Activated naive CD8-positive, alpha-beta T cell treated with anti-CD3 and anti-CD28 coated beads for 36 hours (primary cell): ENCODE results near the gene ZSWIM8. TPM values are rescaled to one million over a fixed set of nuclear protein-coding genes. Genes with fewer than 3 reads are reported as not detected.

Experiments used
- DNase-seq: peaks from one replicate; pipeline ENCODE4 v3.0.0; 2021
- H3K27ac Mint-ChIP-seq: one replicate; pipeline ENCODE4 v1.8.0; 2022; ENCODE audit warnings: mild to moderate bottlenecking, moderate library complexity, mixed read lengths
- H3K27me3 Mint-ChIP-seq: one replicate; pipeline ENCODE4 v1.8.0; 2022; ENCODE audit warnings: mild to moderate bottlenecking, mixed read lengths
- H3K36me3 Mint-ChIP-seq: one replicate; pipeline ENCODE4 v1.8.0; 2021; ENCODE audit warnings: mild to moderate bottlenecking, mixed read lengths
- H3K4me1 Mint-ChIP-seq: one replicate; pipeline ENCODE4 v1.8.0; 2021; ENCODE audit warnings: mixed read lengths
- H3K4me3 Mint-ChIP-seq: one replicate; pipeline ENCODE4 v1.8.0; 2022; ENCODE audit warnings: mild to moderate bottlenecking, moderate library complexity, mixed read lengths
- H3K9me3 Mint-ChIP-seq: one replicate; pipeline ENCODE4 v1.8.0; 2022; ENCODE audit warnings: mixed read lengths
- total RNA-seq, 2 experiments: library from RNA; stranded (reverse); gene quantifications; one replicate each; pipeline ENCODE4 v1.2.3, GENCODE V29; 2021

The ZSWIM8 gene
- total RNA-seq, 2 experiments from 2014 or later, result 31.0 to 35.5 TPM

DNA sequence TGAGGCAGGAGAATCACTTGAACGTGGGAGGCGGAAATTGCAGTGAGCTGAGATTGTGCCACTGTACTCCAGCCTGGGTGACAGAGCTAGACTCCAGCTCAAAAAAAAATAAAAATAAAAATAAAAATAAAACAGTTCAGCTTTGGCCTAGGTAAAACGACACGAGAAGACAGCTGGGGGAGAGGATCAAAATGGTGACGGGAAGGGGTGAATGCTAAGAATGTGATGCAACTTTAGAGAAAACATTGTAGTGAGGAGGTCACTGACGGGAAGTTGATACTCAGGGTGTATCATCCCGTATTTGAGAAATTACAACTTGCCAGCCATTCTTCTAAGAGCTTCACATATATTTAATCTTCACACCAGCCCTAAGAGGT lies 24.9 kb downstream of the ZSWIM8 start:
- Mint-ChIP-seq H3K36me3 (peaks cover 29% of the 10 kb centered on the region), H3K27ac (peak overlapping the region; percentile 99), H3K9me3 (no peaks in the 10 kb centered on the region), H3K4me1 (peaks cover 38% of the 10 kb centered on the region), H3K27me3 (no peaks in the 10 kb centered on the region), H3K4me3 (peak overlapping the region; percentile 93)
- no peak for DNase-seq

DNA sequence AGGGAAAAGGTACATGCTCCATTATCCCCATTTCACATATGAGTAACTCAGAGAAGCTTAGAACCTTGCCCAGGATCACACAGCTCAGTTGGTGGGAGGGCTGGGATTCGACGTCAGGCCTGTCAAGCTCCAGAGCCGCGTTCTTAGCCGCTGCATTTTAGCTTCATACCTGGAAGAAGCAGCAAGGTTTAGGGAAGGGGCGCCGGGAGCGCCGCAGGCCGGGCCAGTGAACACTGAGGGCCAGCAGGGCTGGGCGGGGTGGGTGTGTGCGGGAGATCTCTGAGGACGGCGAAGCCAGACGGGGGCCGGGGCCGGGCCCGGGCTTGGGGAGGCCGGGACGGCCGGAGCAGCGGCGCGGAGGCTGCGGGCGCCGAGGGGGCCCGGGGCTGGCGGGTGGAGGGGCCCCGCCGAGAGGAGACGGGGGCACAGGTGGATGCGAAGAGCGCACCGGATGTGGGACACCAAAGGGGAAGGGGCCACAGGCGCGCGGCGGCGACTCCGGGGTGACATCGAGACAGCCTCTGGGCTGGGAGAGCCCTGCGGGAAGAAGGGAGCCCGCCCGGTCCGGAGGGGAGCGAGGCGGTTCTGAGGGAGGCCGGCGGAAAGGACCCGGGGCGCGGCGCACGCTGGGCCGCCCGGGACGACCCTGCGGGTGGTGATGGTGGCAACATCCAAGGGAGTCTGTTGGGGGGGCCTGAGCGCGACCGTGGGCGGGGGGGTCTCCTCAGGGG lies 25.5 kb downstream of the ZSWIM8 start:
- H3K4me1 Mint-ChIP-seq, result peaks cover 37% of the 10 kb centered on the region
- peak overlapping the region; percentile 99 for H3K27ac Mint-ChIP-seq
- DNase-seq, result peak; percentile 67
- H3K9me3 Mint-ChIP-seq, result no peaks in the 10 kb centered on the region
- peak overlapping the region; percentile 93 for H3K4me3 Mint-ChIP-seq
- no peaks in the 10 kb centered on the region for H3K27me3 Mint-ChIP-seq
- H3K36me3 Mint-ChIP-seq, result peaks cover 29% of the 10 kb centered on the region

DNA sequence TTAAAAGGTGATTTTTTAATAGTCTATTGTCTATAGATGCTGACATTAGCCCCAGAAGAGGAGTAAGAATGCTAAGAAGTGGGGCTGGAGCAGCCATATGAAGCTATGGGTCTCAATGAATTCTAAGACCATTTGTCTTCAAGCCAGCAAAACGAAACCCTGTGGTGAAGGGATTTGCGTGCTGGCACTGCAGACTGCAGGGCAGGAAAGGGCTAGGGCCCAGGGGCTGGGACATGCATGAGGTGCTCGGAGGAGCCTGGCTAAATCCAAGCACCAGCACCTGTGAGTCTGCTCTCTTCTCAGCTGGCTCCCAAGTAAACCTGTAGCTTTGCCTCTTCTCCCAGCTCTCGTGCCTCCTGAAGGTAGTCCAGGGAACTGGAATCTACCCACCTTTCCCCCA lies 27.3 kb downstream of the ZSWIM8 start:
- H3K36me3 Mint-ChIP-seq, result peaks cover 21% of the 10 kb centered on the region

DNA sequence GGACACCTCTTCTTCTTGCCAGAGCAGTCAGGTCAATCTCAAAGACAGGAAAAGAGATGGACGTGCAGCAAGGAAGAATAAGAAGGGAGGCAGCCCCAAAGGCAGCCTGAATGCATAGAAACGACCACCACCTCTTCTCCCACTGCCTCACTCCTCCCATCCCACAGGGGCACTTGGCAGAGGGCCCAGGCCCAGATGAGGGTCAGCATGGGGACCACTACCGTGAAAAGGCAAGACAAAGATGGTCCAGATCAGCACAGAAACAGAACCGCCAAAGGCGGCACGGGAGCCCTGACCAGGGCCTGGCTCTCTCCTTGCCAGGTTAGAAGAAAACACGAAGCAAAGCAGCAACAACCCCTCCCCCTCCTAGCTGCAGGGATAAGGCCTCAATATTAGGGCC lies 27.9 kb downstream of the ZSWIM8 start:
- H3K27me3 Mint-ChIP-seq, result no peaks in the 10 kb centered on the region
- no peak overlapping the region for H3K27ac Mint-ChIP-seq
- H3K36me3 Mint-ChIP-seq, result peaks cover 21% of the 10 kb centered on the region
- H3K4me3 Mint-ChIP-seq, result no peak overlapping the region
- DNase-seq, result no peak
- H3K4me1 Mint-ChIP-seq, result peaks cover 19% of the 10 kb centered on the region
- no peaks in the 10 kb centered on the region for H3K9me3 Mint-ChIP-seq

More for the DNA sequence above, 27.3 kb downstream of the ZSWIM8 start:
- Mint-ChIP-seq H3K9me3 (no peaks in the 10 kb centered on the region), H3K27me3 (no peaks in the 10 kb centered on the region), H3K4me3 (no peak overlapping the region), H3K27ac (peak overlapping the region; percentile 13), H3K4me1 (peaks cover 25% of the 10 kb centered on the region)
- no peak for DNase-seq

DNA sequence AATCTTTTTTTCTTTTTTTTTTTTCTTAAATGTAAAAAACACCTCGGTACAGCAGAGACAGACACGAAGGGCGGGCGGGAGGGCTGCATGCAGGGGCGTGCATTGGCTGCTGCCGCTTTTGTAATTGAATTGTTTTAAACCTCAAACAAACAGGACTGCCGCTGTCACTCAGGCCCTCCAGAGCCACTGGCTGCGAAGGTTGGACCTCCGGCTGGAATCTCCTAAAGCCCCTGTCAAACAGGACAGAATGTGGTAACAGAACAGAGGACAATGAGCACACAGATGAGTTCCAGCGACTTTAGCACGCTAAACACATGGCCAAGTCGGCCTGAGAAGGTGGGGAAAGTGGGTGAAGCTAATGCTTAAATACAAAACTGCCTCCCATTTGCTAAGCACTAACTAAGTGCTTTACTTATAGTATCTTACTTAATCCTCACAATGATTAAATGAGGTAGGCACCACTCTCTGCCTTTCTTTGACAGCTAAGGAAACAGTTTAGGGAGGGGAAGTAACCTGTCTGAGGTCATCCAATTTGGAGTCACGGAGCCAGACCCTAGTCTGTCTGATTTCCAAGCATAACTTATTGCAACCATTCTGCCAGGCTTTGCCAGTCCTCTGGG lies 29.0 kb downstream of the ZSWIM8 start:
- peaks cover 9% of the 10 kb centered on the region for H3K4me1 Mint-ChIP-seq
- peaks cover 15% of the 10 kb centered on the region for H3K36me3 Mint-ChIP-seq
- H3K27ac Mint-ChIP-seq, result no peak overlapping the region

DNA sequence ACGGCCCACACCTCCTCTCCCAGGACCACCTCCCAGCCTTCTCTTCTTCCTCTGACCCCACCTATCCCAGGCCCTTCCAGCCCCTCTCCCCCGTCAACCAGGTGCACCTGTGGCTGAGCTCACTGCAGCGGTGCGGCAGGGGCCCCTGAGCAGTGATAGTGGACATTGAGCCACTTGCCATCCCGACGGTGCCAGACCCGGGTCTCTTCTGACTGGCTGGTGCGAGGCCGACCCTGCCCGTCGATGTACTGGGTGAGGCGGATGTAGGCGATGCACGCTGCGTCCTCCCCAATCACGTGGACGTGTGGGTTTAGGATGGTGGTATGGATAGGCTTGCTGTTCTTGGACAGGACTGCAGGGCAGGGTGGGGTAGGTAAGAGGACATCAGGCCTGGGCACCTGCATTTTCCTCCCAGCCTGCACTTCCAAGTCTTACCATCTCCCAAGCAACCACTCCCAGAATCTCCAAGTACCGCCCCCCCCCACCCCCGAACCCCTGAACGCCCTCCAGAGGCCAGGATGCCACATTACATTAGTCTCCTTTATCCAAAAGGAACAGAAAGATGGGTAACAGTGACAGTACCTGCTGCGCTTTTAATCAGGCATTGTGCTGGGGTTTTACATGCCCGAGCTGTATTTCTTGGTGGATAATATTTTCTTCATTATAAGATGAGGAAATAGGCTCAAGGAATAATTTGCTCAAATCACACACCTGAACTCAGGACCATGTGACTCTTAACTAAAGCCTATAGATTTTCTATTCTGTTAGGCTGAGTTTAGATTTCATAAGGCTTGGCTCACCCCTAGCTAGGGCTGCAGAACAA lies 29.7 kb downstream of the ZSWIM8 start:
- Mint-ChIP-seq H3K36me3 (peaks cover 9% of the 10 kb centered on the region), H3K4me1 (peaks cover 4% of the 10 kb centered on the region), H3K27ac (no peak overlapping the region), H3K9me3 (no peaks in the 10 kb centered on the region), H3K4me3 (no peak overlapping the region), H3K27me3 (no peaks in the 10 kb centered on the region)
- no peak for DNase-seq

More for the DNA sequence above, 29.0 kb downstream of the ZSWIM8 start:
- no peak for DNase-seq
- H3K27me3 Mint-ChIP-seq, result no peaks in the 10 kb centered on the region
- no peak overlapping the region for H3K4me3 Mint-ChIP-seq
- H3K9me3 Mint-ChIP-seq, result no peaks in the 10 kb centered on the region

DNA sequence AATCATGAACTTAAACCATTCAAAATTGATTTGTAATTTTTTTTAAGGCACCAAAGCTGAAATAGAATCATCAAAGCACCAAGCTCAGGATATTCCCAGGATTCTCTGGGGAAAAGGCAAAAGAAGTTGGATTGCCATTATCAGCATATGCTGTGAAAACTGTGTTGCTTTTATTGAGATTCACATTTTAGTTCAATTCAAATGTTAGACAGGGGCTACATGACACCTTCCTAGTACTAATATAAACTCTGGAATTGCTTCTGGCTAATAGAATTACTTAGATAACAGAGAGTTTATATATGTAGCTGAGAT lies 30.3 kb downstream of the ZSWIM8 start:
- Mint-ChIP-seq H3K27me3 (no peaks in the 10 kb centered on the region), H3K36me3 (peaks cover 4% of the 10 kb centered on the region), H3K4me3 (no peak overlapping the region), H3K27ac (no peak overlapping the region), H3K4me1 (no peaks in the 10 kb centered on the region), H3K9me3 (no peaks in the 10 kb centered on the region)
- no peak for DNase-seq

DNA sequence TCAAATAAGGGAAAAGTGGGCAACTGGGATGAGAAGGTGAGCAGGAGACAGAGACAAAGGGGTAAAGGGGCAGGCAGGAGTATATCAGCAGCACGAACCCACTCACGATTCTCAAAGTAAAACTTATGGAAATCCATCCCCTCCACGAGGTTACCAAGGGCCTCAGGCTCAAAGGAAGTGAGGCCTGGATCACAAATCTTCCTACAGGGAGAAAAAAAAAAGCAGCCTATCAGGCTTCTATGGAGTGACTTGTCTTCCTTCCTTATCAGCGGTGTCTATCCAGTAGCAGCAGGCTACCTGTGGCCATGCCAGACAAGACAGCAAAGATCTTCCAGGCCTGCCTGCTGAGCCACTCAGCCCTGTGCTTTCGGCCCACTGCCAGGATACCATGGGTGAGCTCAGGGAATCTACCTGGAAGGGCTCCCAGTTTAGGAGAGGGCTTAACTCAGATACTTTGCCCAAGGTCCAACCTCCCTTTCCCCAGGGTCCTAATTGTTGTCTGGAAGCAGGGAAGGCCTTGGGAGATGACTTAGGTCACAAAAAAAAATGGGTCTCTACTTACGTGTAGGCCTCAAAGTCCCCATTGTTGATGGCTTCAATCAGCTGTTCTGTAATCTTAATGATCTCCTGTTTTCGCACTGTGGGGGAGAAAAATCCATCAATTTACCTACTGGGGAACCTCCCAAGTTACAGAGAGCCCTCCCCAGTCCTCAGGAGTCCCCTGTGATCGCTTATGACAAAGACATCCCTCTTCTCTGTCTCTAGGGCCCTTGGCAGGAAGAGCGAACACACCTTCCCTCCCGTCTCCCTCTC lies 31.7 kb downstream of the ZSWIM8 start:
- Mint-ChIP-seq H3K9me3 (no peaks in the 10 kb centered on the region), H3K4me3 (no peak overlapping the region), H3K36me3 (peaks cover 4% of the 10 kb centered on the region), H3K27ac (peak overlapping the region; percentile 22), H3K4me1 (no peaks in the 10 kb centered on the region), H3K27me3 (no peaks in the 10 kb centered on the region)
- DNase-seq, result no peak

DNA sequence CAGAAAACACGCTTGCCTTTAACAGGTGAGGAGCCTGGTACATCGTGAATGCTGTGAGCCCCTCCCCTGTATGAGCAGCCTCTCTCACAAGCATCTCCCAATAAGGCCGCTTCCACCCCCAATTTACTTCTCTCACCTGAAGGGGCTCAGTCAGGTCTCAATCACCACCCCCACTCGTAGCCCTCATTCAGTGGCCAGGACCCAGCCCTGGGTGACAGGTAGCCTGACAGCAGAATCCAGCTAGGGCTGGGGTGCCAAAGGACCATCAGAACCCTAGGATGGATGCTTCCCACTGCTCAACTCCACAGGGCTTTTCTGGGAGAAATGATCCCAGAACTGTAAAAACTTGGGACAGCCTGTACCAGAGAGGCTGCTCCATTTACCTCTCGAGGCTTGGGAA lies 32.4 kb downstream of the ZSWIM8 start:
- Mint-ChIP-seq H3K4me3 (no peak overlapping the region), H3K27ac (no peak overlapping the region), H3K27me3 (no peaks in the 10 kb centered on the region), H3K36me3 (peaks cover 4% of the 10 kb centered on the region), H3K9me3 (no peaks in the 10 kb centered on the region), H3K4me1 (no peaks in the 10 kb centered on the region)
- DNase-seq, result no peak

DNA sequence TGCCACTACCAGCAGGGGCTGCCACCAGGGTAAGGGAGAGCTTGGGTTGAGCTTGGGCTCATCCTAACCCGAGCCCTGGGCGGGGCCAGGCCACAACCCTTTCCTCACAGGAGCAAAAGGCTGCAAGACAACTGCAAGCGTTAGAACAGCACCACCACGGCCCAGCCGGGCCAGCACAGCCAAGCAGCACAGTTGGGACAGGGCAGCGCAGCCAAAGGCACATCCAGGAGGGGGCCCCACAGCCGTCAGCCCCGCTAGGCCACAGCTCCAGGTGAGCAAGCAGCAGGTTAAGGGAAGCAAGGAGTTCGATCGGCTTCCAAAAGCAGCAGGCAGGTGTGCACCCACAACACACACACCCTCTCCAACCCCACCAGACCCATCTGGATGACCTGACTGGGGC lies 33.0 kb downstream of the ZSWIM8 start:
- Mint-ChIP-seq H3K36me3 (peaks cover 4% of the 10 kb centered on the region), H3K27me3 (no peaks in the 10 kb centered on the region), H3K27ac (no peak overlapping the region), H3K4me3 (no peak overlapping the region), H3K9me3 (no peaks in the 10 kb centered on the region), H3K4me1 (no peaks in the 10 kb centered on the region)
- no peak for DNase-seq

DNA sequence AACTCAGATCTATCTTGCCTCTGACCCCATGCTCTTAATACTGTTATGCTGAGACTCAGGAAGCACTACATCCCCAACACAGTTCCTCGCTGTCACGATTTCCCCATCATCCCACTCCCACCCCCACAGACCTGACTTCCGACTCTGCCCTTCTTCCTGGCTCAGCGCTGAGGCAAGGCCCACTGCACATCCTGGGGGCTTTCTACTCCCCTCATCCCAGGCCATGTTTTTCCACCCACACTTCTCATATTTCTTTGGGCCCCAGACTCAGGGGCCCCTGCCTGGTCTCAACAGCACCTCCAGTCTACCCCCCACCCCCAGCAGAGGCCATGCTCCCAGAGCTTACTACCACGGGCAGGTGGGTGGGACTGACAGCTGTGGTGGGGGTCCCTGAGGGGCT lies 33.7 kb downstream of the ZSWIM8 start:
- Mint-ChIP-seq H3K9me3 (no peaks in the 10 kb centered on the region), H3K27me3 (no peaks in the 10 kb centered on the region), H3K27ac (no peak overlapping the region), H3K4me3 (no peak overlapping the region), H3K36me3 (peaks cover 4% of the 10 kb centered on the region), H3K4me1 (no peaks in the 10 kb centered on the region)
- no peak for DNase-seq

DNA sequence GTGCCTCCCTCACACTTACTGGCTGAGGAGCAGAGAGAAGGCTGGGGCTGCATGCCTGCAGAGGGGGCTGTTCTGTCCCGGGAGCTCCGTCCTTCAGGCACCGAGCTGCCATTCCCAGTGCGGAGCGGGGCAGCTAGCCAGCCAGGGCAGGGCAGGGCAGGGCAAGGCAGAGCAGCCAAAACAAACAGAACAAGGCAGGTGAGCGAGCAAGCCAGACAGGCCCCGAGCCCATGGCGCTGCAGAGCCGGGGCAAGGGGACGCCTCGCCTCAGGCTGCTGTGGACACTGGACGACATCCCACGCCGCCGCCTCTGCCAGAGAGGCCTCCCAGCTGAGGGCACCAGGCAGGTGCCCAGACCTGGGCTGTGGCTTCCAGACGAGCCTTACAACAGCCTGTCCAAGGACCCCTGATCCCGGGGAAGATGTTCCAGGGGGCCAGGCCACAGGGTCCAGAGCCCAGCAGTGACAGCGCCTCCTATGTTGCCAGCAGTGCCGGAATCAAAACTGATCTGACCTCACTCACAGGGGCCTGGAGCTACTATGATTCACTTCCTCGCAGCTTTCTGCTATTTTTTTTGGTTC lies 34.2 kb downstream of the ZSWIM8 start:
- DNase-seq, result no peak
- Mint-ChIP-seq H3K27ac (no peak overlapping the region), H3K27me3 (no peaks in the 10 kb centered on the region), H3K9me3 (no peaks in the 10 kb centered on the region), H3K36me3 (peaks cover 4% of the 10 kb centered on the region), H3K4me1 (no peaks in the 10 kb centered on the region), H3K4me3 (no peak overlapping the region)

DNA sequence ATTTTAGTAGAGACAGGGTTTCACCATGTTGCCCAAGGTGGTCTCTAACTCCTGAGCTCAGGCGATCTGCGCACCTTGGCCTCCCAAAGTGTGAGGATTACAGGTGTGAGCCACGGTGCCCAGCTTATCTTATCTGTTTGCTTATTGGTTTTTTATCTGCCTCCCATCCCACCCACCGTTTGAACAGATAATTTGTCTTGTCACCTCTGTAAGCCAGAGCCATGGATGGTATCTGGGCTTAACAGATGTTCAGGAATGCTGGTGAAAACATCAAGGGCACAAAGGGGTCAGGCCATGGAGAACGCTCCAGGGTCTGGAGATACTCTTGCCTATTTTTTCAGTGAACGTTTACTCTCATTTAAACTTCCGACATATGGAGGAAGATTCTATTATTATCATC lies 38.0 kb downstream of the ZSWIM8 start:
- Mint-ChIP-seq H3K36me3 (peaks cover 2% of the 10 kb centered on the region), H3K27me3 (no peaks in the 10 kb centered on the region), H3K27ac (no peak overlapping the region), H3K9me3 (no peaks in the 10 kb centered on the region), H3K4me1 (no peaks in the 10 kb centered on the region), H3K4me3 (no peak overlapping the region)
- no peak for DNase-seq

DNA sequence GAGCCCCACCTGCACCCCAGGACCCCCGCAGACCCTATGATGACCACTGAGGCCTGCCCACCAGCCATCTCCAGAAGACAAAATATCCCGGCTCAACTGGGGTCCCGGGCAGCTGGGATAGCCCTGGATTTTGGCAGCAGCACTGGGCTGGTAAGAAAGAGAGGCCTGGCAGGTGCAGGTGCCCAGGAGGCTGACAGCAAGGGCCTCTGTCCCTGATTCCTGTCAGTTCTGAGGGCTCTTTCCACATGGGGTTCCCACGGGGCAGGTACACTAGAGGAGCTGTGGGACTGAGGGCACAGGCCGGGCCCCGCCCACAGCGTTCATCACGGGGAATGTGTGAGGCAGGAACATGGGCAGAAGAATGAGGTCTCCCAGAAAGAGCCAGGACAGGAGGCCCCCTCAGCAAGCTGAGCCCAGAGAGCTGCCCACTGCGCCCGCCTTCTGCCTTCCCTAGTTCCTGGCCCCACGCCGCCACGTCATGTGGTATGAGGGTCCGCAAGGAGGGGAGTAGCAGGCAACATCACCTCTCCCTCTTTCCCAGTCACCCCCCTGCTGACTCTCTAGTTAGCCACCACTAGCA lies 38.8 kb downstream of the ZSWIM8 start:
- Mint-ChIP-seq H3K4me1 (no peaks in the 10 kb centered on the region), H3K4me3 (no peak overlapping the region), H3K27ac (no peak overlapping the region), H3K36me3 (peaks cover under 1% of the 10 kb centered on the region), H3K27me3 (no peaks in the 10 kb centered on the region), H3K9me3 (no peaks in the 10 kb centered on the region)
- DNase-seq, result no peak
